ENCODE data around the gene PPEF1. TPM values are rescaled to one million over a fixed set of nuclear protein-coding genes. Genes with fewer than 3 reads are reported as not detected.
"Not testable (repeated sequence)": the region's sequence is repeated elsewhere in the genome, so short reads cannot be mapped to it uniquely, and the experiment has no call there.

PPEF1 gene
- total RNA-seq, 1 donor from 2014 or later = not detected

DNA sequence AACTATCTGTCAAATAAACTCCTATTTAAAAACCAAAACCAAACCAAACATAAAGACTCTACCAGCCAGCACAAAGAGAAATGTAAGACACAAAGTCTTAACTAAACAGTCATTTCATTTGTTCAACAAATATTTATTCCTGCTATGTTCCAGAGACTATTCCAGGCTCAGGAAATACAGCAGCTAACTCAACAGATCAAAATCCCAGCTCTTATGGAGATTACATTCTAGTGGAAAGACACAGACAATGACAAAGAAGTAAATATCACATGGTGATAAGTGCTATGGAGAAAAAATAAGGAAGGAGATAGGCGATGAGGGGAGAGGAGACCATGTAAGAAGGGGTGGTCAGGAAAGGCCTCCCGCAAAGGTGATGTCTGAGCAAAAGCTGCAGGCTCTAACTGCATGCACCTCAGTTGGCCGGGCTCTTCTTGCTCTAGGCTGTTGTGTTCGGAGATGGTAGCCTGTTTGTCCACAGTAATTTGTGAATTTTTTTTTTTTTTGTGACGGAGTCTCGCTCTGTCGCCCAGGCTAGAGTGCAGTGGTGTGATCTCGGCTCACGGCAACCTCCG lies 15.1 kb downstream of the PPEF1 start:
- no peak for DNase-seq (ENCODE audit: low read depth)
- no peak overlapping the region for H3K4me3 ChIP-seq (ENCODE audit: low read depth, low read length)
- TF ChIP-seq, protein P1, sequence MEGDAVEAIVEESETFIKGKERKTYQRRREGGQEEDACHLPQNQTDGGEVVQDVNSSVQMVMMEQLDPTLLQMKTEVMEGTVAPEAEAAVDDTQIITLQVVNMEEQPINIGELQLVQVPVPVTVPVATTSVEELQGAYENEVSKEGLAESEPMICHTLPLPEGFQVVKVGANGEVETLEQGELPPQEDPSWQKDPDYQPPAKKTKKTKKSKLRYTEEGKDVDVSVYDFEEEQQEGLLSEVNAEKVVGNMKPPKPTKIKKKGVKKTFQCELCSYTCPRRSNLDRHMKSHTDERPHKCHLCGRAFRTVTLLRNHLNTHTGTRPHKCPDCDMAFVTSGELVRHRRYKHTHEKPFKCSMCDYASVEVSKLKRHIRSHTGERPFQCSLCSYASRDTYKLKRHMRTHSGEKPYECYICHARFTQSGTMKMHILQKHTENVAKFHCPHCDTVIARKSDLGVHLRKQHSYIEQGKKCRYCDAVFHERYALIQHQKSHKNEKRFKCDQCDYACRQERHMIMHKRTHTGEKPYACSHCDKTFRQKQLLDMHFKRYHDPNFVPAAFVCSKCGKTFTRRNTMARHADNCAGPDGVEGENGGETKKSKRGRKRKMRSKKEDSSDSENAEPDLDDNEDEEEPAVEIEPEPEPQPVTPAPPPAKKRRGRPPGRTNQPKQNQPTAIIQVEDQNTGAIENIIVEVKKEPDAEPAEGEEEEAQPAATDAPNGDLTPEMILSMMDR (conservative IDR thresholded peaks at IDR 0.05; ENCODE audit: low read depth, low read length) = no peak

GRCh38 chrX:18725310-18725943 lies 18.0 kb downstream of the PPEF1 start:
- no peak for DNase-seq (ENCODE audit: low read depth)
- TF ChIP-seq, protein P1 (conservative IDR thresholded peaks at IDR 0.05; ENCODE audit: low read depth, low read length) = no peak
- no peak overlapping the region for H3K4me3 ChIP-seq (ENCODE audit: low read depth, low read length)

DNA sequence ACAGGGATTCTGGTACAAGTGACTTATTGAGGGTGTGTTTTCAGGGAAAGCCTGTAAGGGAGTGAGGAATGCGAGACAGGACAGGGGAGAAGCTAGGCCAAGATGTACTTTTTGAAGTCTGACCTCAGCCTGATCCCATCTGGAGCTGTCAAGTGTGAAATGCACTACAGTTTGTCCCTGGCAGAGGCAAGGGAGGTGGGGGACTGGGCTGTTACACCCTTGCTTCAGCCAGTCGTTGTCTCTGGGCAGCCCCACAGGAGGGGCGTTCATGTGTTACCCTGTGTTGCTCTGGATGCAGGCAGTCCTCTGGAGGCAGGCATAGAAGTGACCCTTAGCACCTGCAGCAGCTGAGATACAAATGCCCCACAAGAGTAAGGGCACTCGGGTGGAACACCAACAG lies 25.8 kb downstream of the PPEF1 start:
- no peak for DNase-seq (ENCODE audit: low read depth)
- H3K4me3 ChIP-seq (ENCODE audit: low read depth, low read length) = no peak overlapping the region
- TF ChIP-seq, protein P1 (conservative IDR thresholded peaks at IDR 0.05; ENCODE audit: low read depth, low read length) = no peak

DNA sequence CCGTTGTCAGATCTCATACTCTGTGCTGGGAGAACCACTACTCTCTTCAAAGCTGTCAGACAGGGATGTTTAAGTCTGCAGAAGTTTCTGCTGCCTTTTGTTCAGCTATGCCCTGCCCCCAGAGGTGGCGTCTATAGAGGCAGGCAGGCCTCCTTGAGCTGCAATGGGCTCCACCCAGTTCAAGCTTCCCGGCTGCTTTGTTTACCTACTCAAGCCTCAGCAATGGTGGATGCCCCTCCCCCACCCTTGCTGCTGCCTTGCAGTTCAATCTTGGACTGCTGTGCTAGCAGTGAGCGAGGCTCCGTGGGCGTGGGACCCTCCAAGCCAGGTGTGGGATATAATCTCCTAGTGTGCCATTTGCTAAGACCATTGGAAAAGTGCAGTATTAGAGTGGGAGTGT lies 32.2 kb downstream of the PPEF1 start:
- not testable (repeated sequence) for DNase-seq (ENCODE audit: low read depth)

GRCh38 chrX:18748499-18748898 lies 41.1 kb downstream of the PPEF1 start:
- H3K4me3 ChIP-seq (ENCODE audit: low read depth, low read length) = no peak overlapping the region
- no peak for DNase-seq (ENCODE audit: low read depth)
- TF ChIP-seq, protein P1 (conservative IDR thresholded peaks at IDR 0.05; ENCODE audit: low read depth, low read length) = no peak

More for the DNA sequence above, 32.2 kb downstream of the PPEF1 start:
- not testable (repeated sequence) for H3K4me3 ChIP-seq (ENCODE audit: low read depth, low read length)

GRCh38 chrX:18753631-18754030 lies 46.2 kb downstream of the PPEF1 start:
- TF ChIP-seq, protein P1 (conservative IDR thresholded peaks at IDR 0.05; ENCODE audit: low read depth, low read length) = no peak
- no peak for DNase-seq (ENCODE audit: low read depth)
- H3K4me3 ChIP-seq (ENCODE audit: low read depth, low read length) = no peak overlapping the region

DNA sequence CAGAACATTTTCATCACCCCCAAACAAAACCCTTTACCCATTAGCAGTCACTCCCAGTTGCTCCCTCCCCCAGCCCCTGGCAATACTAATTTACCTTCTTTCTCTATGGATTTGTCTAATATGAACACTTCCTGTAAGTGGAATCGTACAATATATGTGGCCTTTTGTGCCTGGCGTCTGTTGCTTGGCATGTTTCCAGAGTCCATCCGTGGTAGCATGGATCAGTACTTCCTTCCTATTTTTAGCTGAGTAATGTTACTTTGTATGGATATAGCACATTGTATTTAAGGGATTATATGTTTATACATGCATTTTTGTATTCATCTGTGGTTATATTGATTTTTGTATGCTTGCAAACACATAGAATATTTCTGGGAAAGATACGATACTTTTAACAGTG lies 48.2 kb downstream of the PPEF1 start:
- H3K4me3 ChIP-seq (ENCODE audit: low read depth, low read length) = no peak overlapping the region
- no peak for DNase-seq (ENCODE audit: low read depth)
- TF ChIP-seq, protein P1 (conservative IDR thresholded peaks at IDR 0.05; ENCODE audit: low read depth, low read length) = no peak

Measured in epithelial cell of proximal tubule (primary cell).